ENCODE measurements around the gene IQCB1. TPM values are rescaled to one million over a fixed set of nuclear protein-coding genes. Genes with fewer than 3 reads are reported as not detected.
A peak's percentile ranks its signal among the peaks of the same experiment; 100 is the strongest.

Gene IQCB1
- polyA plus RNA-seq, 1 of the 3 experiments (the other 2 are of a cell fraction) = 10.4 TPM

- no peak for TF ChIP-seq RCOR1 (IDR thresholded peaks at IDR 0.05; ENCODE audit: low read length)
- TF ChIP-seq POLR2AphosphoS5 (IDR thresholded peaks at IDR 0.05; ENCODE audit: low read depth, low read length) = no peak
- TF ChIP-seq RAD21 (IDR thresholded peaks at IDR 0.05; ENCODE audit: low read length) = peak; percentile 47
- no peak for TF ChIP-seq GABPA (IDR thresholded peaks at IDR 0.05; ENCODE audit: low read depth)
- no peak for TF ChIP-seq SIN3A (IDR thresholded peaks at IDR 0.05; ENCODE audit: borderline replicate concordance, low read depth, low read length)
- TF ChIP-seq MXI1 (IDR thresholded peaks at IDR 0.05; ENCODE audit: low read depth, low read length) = no peak
- TF ChIP-seq RXRA (IDR thresholded peaks at IDR 0.05; ENCODE audit: borderline replicate concordance, low read depth) = no peak
- no peak for TF ChIP-seq JUND (IDR thresholded peaks at IDR 0.05)
Measured at GRCh38 chr3:121855555-121855954, 20.7 kb upstream of the IQCB1 start (continued).

- Histone ChIP-seq H3K27me3 (ENCODE audit: insufficient read depth) (no peaks in the 10 kb centered on the region), H4K20me1 (ENCODE audit: insufficient read depth) (no peaks in the 10 kb centered on the region), H3K36me3 (replicated peaks in 1 of 2; ENCODE audit: control insufficient read depth in 1 of 2, insufficient read depth in 2 of 2, low read length in 1 of 2) (no peaks in the 10 kb centered on the region), H3K4me3 (ENCODE audit: low read depth in 2 of 2, low read length in 1 of 2) (no peak overlapping the region), H3K4me1 (ENCODE audit: control insufficient read depth in 1 of 2, insufficient read depth in 2 of 2, low read depth in 1 of 2, low read length in 1 of 2) (no peaks in the 10 kb centered on the region), H3K4me2 (no peak overlapping the region), H3K9me3 (no peaks in the 10 kb centered on the region), H2AFZ (ENCODE audit: low read depth) (no peak overlapping the region), H3K27ac (ENCODE audit: low read depth in 2 of 2, low read length in 1 of 2) (no peak overlapping the region), H3F3A (replicated peaks; ENCODE audit: insufficient read depth) (no peaks in the 10 kb centered on the region), H3K9me2 (no peaks in the 10 kb centered on the region), H3K9ac (no peak overlapping the region), H3K79me2 (ENCODE audit: insufficient read depth) (no peaks in the 10 kb centered on the region)
- CTCF ChIA-PET = no interaction called here
- 83% methylated on average over 2 of the region's 2 CpGs for WGBS (ENCODE audit: low lambda C conversion rate)
- TF ChIP-seq RXRA (IDR thresholded peaks at IDR 0.05; ENCODE audit: borderline replicate concordance, low read depth) = no peak
- no peak for TF ChIP-seq TCF12 (IDR thresholded peaks at IDR 0.05)
- no peak for TF ChIP-seq RCOR1 (IDR thresholded peaks at IDR 0.05; ENCODE audit: low read length)
- TF ChIP-seq SIN3A (IDR thresholded peaks at IDR 0.05; ENCODE audit: borderline replicate concordance, low read depth, low read length) = no peak
- no peak for TF ChIP-seq MXI1 (IDR thresholded peaks at IDR 0.05; ENCODE audit: low read depth, low read length)
- TF ChIP-seq REST (IDR thresholded peaks at IDR 0.05; ENCODE audit: low read depth, low read length) = no peak
- TF ChIP-seq JUND (IDR thresholded peaks at IDR 0.05) = no peak
- TF ChIP-seq POLR2AphosphoS5 (IDR thresholded peaks at IDR 0.05; ENCODE audit: low read depth, low read length) = no peak
- no peak for TF ChIP-seq EZH2phosphoT487 (IDR thresholded peaks at IDR 0.05; ENCODE audit: borderline replicate concordance, low read depth)
- TF ChIP-seq ELF1 (IDR thresholded peaks at IDR 0.05) = no peak
- no peak for TF ChIP-seq FOXM1 (IDR thresholded peaks at IDR 0.05; ENCODE audit: low read depth)
- TF ChIP-seq CTCF (IDR thresholded peaks at IDR 0.05) = no peak
- no peak for TF ChIP-seq USF1 (IDR thresholded peaks at IDR 0.05; ENCODE audit: borderline replicate concordance, low read depth)
- no peak for DNase-seq
- POLR2A ChIA-PET = no interaction called here
Measured at GRCh38 chr3:121852256-121852655, 17.4 kb upstream of the IQCB1 start.

Data from SK-N-SH (cell line).